Measurements from ENCODE around the gene N4BP3.

- TF ChIP-seq CTCF (IDR thresholded peaks at IDR 0.05) (no peak), KAT7 (CRISPR knock-in tag; IDR thresholded peaks at IDR 0.05; ENCODE audit: borderline replicate concordance) (no peak)
These were observed 9.7 kb upstream of the N4BP3 start for GRCh38 chr5:178103612-178104011.

Measured in WTC11 (cell line).